Measurements from ENCODE around the gene STK4. TPM values are rescaled to one million over a fixed set of nuclear protein-coding genes. Genes with fewer than 3 reads are reported as not detected.

Gene STK4
- total RNA-seq, 1 donor from 2014 or later, result 17.4 TPM

DNA sequence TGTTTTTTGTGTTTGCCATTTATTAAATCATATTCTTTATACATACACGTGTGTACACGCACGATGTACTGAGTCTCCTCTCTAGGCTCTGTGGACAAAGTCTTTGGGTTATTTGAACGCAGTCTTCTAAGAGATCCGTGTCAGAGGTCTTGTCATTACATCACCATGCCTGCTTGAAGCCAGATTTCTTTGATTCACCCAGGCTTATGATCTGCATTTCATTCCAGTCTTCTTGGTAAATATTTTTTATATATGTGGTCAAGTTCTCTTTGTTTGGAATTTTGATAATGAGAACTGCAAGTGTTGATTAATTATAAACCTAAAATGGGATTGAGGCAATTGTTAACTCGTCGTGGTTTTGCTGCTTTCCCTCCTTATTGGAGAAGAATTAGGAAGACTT, 100.1 kb downstream of the STK4 start:
- TF ChIP-seq CTCF (conservative IDR thresholded peaks at IDR 0.05; ENCODE audit: low read depth, low read length), result no peak
- no peak overlapping the region for H3K4me3 ChIP-seq (ENCODE audit: low read depth, low read length)
- peak; percentile 52 for DNase-seq (ENCODE audit: low read depth)

- no peak overlapping the region for H3K4me3 ChIP-seq (ENCODE audit: low read depth, low read length)
- no peak for DNase-seq (ENCODE audit: low read depth)
- no peak for TF ChIP-seq CTCF (conservative IDR thresholded peaks at IDR 0.05; ENCODE audit: low read depth, low read length)
These were observed 100.8 kb downstream of the STK4 start for GRCh38 chr20:45067087-45067486.

- DNase-seq (ENCODE audit: low read depth), result no peak
- no peak for TF ChIP-seq CTCF (conservative IDR thresholded peaks at IDR 0.05; ENCODE audit: low read depth, low read length)
- H3K4me3 ChIP-seq (ENCODE audit: low read depth, low read length), result no peak overlapping the region
These were observed 101.2 kb downstream of the STK4 start for GRCh38 chr20:45067558-45067957.

DNA sequence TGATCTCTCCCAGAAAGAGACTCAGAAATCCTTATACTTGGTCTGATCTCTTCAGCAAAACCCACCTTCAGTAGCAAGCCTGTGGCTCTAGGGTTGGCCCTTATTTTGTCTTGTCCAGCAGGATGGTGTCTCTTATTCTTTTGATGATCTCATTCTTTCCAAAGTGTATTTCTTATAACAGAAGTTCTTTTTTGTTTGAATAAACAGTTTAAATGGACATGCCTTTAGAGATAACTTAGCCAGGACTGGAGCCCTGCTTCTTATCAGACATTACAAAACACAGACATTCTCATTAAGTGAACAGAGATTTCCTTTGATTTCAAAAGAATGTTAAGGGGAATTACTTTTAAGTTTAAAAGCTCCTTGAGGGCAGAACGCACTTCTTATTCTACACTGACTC, 102.9 kb downstream of the STK4 start:
- H3K4me3 ChIP-seq (ENCODE audit: low read depth, low read length), result no peak overlapping the region
- TF ChIP-seq CTCF (conservative IDR thresholded peaks at IDR 0.05; ENCODE audit: low read depth, low read length), result no peak
- no peak for DNase-seq (ENCODE audit: low read depth)

- no peak for TF ChIP-seq CTCF (conservative IDR thresholded peaks at IDR 0.05; ENCODE audit: low read depth, low read length)
- no peak overlapping the region for H3K4me3 ChIP-seq (ENCODE audit: low read depth, low read length)
- DNase-seq (ENCODE audit: low read depth), result no peak
These were observed 104.8 kb downstream of the STK4 start for GRCh38 chr20:45070932-45071632.

- TF ChIP-seq CTCF (conservative IDR thresholded peaks at IDR 0.05; ENCODE audit: low read depth, low read length), result no peak
- no peak for DNase-seq (ENCODE audit: low read depth)
- H3K4me3 ChIP-seq (ENCODE audit: low read depth, low read length), result no peak overlapping the region
These were observed 105.8 kb downstream of the STK4 start for GRCh38 chr20:45072066-45072465.

DNA sequence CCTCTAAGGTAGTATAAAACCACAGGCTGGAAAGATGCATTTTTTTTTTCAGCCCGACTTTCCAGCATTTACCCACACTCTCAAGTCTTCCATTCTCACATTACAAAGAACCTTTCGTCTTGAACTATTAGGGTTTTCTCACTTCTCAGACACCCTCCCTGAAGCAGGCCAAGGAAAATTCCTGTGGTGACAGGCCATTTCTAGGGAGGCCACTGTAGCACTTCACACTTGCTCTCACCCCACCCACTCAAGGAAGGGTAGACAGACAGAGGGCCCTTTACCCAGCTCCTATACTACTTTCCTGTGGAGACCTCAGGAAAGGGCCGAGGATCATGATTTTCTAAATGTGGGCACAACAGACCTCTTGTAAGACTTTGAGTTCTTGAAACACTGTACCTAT, 106.9 kb downstream of the STK4 start:
- no peak overlapping the region for H3K4me3 ChIP-seq (ENCODE audit: low read depth, low read length)
- no peak for DNase-seq (ENCODE audit: low read depth)
- TF ChIP-seq CTCF (conservative IDR thresholded peaks at IDR 0.05; ENCODE audit: low read depth, low read length), result no peak

Measured in epithelial cell of proximal tubule (primary cell).